Hematopoietic multipotent progenitor cell treated with erythropoietin and hydrocortisone succinate and interleukin-3 and kit ligand, for 15 days (in vitro differentiated cells): ENCODE results near the gene SLC7A10.

Source experiments
- DNase-seq: peaks from one replicate; pipeline ENCODE4 v3.0.0-alpha.2; 2015; ENCODE audit warnings: low spot score

SLC7A10 gene

GRCh38 chr19:33225458-33225926, at the start of gene SLC7A10:
SLC7A10 (minus strand) TSS chr19:33225850; CDS start chr19:33225703, 147 bp downstream.
- no peak for DNase-seq

DNA sequence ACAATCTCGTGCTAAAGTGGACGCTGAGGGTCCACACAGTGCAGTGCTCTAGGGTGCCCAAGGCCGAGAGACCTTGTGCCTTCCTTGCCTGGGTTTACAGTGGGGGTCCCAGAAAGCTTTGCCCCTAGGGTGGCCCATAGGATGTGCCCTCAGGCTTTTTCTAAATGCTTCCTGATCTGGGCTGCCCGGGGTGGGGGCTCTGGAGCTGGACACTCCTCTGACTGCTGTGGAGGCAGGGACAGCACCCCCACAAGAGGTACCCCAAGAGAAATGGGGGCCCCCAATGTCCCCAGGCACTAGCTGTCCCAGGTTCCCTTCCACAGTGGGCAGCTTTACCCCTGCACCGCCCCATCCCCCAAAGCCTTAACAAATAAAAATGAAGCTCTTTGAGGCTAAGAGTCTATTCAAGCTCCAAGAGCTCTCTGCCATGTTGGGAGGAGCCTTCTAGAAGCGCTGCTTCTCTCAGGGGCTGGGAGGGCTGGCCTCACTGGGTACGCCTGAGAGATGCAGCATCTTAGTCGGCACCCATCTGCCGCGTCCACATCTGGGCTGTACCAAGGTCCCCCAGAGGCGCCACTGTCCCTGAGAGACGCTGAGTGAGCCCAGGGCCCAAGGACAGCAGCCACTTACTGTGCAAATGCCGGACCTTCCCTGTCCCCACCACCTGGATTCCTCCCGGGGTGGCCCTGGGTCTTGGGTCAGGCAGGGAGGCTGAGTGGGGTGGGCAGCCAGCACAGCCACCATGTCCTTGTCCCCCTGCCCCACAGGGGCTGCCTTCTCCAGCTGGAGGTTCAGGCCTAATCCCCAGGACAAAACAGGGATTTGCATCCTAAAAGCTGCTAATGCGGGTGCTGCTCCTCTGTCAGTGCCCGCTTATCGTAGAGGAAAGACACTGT, 49.3 kb upstream of the SLC7A10 start:
- no peak for DNase-seq

GRCh38 chr19:33273881-33274662, 48.4 kb upstream of the SLC7A10 start:
- no peak for DNase-seq

DNA sequence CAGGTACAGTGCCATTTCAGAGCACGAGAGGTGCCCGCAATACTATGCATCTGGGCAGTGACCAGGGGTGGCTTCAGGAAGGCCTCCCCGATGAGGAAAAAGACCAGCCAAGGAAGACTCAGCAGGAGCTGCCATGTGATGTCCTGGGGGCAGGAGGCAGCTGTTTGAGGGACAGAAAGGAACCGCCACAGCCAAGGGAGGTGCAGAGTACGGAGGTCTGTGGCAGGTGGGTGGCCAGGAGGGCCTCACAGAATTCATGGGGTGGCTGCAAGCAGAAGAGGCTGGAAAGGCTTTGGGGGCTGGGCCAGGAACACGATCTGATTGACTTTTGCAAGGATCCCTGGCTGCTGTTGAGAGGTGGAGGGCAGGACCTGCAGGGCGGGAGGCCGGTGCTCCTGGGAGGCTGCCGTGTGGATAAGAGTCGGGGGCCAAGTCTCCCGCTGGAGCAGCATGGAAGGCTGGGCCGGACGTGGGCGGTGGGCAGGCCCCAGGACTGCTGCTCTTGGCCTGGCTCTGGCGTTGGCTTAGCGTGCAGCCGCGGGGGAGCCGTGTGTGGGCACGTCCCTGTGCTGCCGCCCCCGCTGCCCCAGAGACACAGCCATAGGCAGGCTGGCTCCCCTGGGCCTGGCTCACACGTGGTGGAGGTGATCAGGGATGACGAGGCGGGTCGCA, 47.6 kb upstream of the SLC7A10 start:
- no peak for DNase-seq

DNA sequence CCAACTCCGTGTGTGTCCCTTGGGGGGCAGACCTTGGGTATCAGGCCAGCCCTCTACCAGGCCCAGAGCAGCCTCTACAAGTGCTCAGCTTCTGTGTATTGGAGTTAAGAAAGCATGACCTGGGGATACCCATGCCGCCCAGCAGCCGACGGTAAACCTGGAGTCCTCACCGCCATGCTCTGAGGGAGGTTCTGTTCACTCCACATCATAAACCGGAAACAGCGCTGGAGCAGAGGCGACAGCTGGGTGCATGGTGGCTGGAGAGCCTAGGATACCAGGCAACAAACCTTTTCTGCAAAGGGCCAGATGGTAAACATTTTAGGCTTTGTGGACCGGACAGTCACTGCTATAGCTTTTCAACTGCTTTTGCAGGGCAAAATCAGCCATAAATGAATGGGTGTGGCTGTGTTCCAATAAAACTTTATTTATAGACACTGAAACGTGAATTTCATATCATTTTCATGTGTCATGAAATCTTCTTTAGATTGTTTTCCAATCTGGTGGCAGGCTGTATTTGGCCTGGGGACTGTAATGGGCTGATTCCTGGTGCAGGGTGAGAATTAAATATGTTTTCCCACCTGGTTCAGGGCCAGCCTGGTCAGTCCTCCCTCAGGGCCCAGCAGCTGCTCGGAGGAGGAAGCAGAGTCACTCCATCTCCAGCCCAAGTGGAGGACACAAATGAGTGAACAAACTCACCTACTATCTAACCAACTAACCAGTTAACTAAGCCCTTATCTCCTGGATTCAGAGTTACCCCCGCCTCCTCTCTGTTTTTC, 45.8 kb upstream of the SLC7A10 start:
- no peak for DNase-seq

DNA sequence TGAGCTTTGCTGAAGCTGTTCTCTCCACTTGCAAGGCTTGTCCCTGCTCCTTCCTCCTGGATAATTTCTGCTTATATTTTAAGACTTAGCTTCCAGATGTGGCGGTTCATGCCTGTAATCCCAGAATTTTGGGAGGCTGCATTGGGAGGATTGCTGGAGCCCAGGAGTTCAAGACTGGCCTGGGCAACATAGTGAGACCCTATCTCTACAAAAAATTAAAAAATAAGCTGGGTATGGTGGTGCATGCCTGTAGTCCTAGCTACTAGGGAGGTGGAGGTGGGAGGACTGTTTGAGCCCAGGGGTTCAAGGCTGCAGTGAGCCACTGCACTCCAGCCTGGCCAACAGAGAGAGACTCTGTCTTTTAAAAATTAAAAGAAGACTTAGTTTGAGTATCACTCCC, 45.1 kb upstream of the SLC7A10 start:
- DNase-seq = no peak

GRCh38 chr19:33269016-33269415, 43.4 kb upstream of the SLC7A10 start:
- DNase-seq = no peak

DNA sequence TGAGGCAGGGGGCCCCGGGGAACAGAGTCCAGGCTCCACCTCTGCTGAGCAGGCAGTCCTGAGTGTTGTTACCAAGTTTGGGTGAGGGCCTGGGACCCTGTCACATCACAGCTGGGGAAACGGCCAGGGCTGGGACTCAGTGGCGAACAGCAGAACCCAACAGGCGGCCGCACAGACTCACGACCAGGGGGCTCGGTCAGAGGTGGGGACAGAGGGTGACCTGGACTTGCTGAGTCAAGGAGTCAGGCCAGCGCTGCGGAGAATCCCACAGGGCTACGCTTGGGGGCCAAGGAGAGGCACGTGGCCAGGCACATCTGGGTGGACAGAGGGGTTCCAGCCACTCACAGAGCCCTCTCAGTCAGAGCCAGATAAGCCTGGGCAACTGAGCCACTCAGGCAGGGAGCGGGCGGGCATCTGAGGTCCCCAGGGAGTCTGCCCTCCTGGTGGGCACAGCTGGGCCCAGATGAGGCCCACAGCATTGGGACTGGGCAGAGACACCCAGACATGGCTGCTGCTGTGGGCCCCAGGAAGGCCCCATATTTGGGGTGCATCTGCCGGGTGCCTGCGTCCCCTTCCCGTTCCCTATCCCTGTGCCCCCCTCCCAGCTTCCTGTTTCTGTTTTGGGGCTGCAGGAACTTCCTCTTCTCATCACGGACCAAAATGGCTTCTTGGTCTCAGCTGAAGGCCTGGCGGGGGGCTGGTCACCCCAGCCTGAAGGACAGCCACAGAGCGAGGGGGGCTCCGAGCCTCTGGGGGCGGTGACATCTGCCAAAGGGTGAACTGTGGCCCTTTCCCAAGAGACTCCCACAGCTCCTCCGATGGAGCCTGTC, 42.7 kb upstream of the SLC7A10 start:
- no peak for DNase-seq

DNA sequence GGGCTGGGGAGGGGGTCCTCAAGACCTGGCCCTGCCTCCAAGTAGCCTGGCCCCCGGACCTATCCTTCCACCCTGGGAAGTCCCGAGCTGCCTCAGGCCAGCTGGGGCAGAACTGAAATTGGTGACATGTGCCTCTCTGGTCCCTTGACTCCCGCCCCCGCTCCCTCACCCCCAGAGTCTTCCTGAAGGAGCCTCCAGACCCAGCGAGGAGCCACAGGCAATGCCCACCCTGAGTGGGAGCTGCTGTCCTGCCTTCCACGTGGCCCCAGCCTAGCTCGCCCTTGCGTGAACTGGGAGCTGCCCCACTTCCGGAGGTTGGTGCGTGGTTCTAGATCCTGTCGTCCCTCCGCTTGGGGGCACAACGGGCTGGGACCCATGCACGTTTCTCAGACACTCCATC, 42.1 kb upstream of the SLC7A10 start:
- no peak for DNase-seq

DNA sequence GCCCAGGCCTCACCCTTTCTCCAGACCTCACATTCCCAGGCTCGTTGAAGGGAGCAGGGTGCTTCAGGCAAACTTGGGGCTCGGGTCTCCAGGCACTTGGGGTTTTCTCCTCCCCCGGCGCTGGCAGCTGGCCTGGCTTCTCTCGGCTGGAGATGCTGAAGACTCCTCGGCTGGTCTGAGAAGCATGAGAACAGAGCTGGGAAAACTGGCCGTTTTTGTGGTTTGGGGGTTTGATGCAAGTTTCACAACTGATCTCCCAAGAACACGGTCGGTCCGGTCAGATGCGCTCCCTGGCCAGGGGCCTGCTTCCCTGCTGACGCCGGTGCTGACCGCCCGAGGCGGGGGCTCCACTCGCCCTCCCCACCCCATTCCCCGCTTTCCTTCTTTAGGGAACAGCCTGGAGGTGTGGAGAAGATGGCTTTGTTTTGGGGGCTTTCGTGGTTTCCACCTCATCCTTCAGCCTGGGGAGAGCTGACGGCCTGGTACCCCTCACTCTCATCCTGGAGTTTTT, 41.4 kb upstream of the SLC7A10 start:
- DNase-seq = no peak

- no peak for DNase-seq
Measured at GRCh38 chr19:33264881-33265445, 39.3 kb upstream of the SLC7A10 start.

GRCh38 chr19:33263325-33264023, 37.8 kb upstream of the SLC7A10 start:
- DNase-seq = no peak

DNA sequence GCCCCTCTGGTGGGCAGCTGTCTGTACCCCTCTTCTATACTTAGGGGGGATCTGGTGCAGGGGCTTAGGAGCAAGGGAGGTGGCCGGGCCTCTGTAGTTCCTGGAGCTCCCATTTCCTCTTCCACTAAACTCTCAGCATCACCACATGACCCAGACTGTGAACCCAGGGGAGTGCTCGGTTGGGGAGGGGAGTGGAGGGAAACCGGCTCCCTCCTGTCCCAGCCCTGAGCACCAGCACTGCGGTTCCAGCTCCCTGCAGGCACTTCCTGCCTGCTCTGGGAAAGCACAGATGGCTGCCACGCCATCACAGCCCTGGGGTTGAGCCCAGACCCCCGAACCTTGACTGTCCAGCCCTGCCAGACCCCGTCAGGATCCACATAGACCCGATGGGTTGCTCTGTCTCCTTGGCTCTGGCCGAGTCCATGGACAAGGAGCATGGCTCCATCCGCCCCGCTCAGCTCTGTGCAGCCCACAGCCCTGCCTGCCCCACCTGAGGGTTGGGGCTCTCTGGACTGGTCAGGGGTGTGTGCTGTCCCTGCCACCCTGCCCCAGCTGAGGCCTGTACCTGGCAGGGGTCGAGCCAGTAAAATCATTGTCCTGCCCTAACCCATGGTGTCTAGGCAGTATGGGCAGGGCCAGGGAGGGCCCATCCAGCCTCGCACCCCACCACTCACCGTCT, 36.0 kb upstream of the SLC7A10 start:
- no peak for DNase-seq

- no peak for DNase-seq
Measured at GRCh38 chr19:33260628-33261418, 35.2 kb upstream of the SLC7A10 start.

GRCh38 chr19:33259539-33259938, 33.9 kb upstream of the SLC7A10 start:
- DNase-seq = no peak

GRCh38 chr19:33257828-33258227, 32.2 kb upstream of the SLC7A10 start:
- no peak for DNase-seq

DNA sequence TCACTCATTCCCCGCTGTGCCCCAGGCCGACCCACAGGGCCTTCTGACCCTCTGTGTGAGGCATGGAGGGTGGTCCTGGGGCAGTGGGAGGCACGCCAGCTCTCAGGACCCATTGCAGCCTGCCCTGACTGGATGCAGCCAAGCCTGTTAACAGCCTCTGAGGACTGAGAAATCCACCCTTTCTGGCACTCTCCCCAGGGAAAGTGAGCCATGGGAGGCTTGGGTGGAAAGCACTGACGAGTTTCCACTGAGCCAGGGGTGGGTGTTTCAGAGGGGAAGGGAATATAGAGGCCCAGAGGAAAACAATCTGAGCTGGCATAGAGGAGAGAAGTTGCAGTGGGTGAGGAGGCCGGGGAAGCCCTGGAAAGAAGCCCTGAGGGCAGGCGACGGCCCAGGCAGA, 30.6 kb upstream of the SLC7A10 start:
- no peak for DNase-seq

DNA sequence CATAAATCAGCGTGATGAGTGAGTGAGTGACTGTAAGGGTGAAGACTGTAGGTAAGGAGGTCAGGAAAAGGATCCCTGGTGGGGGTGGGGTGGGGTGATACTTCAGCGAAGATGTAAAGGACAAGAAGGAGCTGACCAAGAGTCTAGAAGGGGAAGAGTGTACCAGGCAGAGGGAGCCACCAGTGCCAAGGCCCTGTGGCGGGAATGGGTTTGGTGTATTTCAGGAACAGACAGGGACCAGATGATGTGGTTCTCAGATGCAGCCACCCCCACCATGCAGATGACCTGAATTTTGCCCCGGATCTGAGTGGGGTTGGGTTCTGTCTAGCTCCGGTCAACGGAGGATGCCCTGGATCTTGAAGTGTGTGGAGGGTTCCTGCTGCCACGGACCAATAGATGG, 30.1 kb upstream of the SLC7A10 start:
- no peak for DNase-seq
